HEK293 (cell line): ENCODE measurements around the gene DMD.

ENCODE experiments used
- CTCF ChIA-PET: fragments of 350-600 bp; formaldehyde crosslinking; extraction: SDS; loops from one replicate; lab custom pipeline; 2021; ENCODE audit warnings: antibody characterized with exemption; lab: Yijun Ruan, JAX
- POLR2A ChIA-PET: fragments of 300-600 bp; formaldehyde crosslinking; extraction: SDS; loops from one replicate; lab custom pipeline; 2020; ENCODE audit warnings: antibody characterized with exemption, inconsistent platforms; lab: Yijun Ruan, JAX
- H3K27ac ChIP-seq: fragments of 200-500 bp; sonication (Bioruptor generic); 2 replicates; pipeline ENCODE4 v1.5.1; 2014; ENCODE audit warnings: low read depth, low read length, control low read depth, inconsistent platforms; ENCODE audit errors: extremely low read depth
- H3K36me3 ChIP-seq, 2 experiments: fragments of 200-500 bp in 1 of 2; sonication (Bioruptor generic) in 1 of 2; 1 replicate in 1 of 2; 2 replicates in 1 of 2; pipeline ENCODE4 v1.5.1; 2014 to 2017; ENCODE audit warnings: inconsistent platforms in 2 of 2, low read length in 2 of 2; ENCODE audit not compliant: control insufficient read depth in 2 of 2, insufficient read depth in 1 of 2
- H3K4me1 ChIP-seq: fragments of 200-500 bp; sonication (Bioruptor generic); 2 replicates; pipeline ENCODE4 v1.5.1; 2014; ENCODE audit warnings: mild to moderate bottlenecking, low read length, inconsistent platforms; ENCODE audit not compliant: control insufficient read depth, insufficient read depth
- H3K4me3 ChIP-seq: 2 replicates; pipeline ENCODE4 v1.5.1; 2011; ENCODE audit warnings: low read depth, mild to moderate bottlenecking, control low read depth, low read length, moderate library complexity
- H3K9me3 ChIP-seq: fragments of 200-500 bp; sonication (Bioruptor generic); 2 replicates; pipeline ENCODE4 v1.5.1; 2014; ENCODE audit warnings: low read depth, low read length, inconsistent platforms; ENCODE audit not compliant: control insufficient read depth, insufficient read depth
- BCL11A ChIP-seq: fragments of 450-650 bp; formaldehyde crosslinking; IDR thresholded peaks from 2 replicates; pipeline ENCODE4 v1.5.1; 2016; ENCODE audit warnings: low read depth, missing biosample characterization, missing genetic modification characterization
- BCL11B ChIP-seq: fragments of 450-650 bp; formaldehyde crosslinking; IDR thresholded peaks from 2 replicates; pipeline ENCODE4 v1.5.1; 2016; ENCODE audit warnings: low read depth, missing biosample characterization, missing genetic modification characterization
- KLF10 ChIP-seq: fragments of 450-650 bp; IDR thresholded peaks from 2 replicates; pipeline ENCODE4 v1.5.1; 2018; ENCODE audit warnings: missing biosample characterization, mild to moderate bottlenecking, missing genetic modification characterization
- RBAK ChIP-seq: fragments of 450-650 bp; formaldehyde crosslinking; IDR thresholded peaks from 2 replicates; pipeline ENCODE4 v1.5.1; 2016; ENCODE audit warnings: missing biosample characterization, missing genetic modification characterization
- SCRT2 ChIP-seq: fragments of 450-650 bp; formaldehyde crosslinking; IDR thresholded peaks from 2 replicates; pipeline ENCODE4 v1.5.1; 2016; ENCODE audit warnings: missing biosample characterization, missing genetic modification characterization
- ZBTB17 ChIP-seq: fragments of 450-650 bp; formaldehyde crosslinking; IDR thresholded peaks from 2 replicates; pipeline ENCODE4 v1.5.1; 2016; ENCODE audit warnings: missing biosample characterization, missing genetic modification characterization
- ZNF140 ChIP-seq: fragments of 450-650 bp; formaldehyde crosslinking; IDR thresholded peaks from 2 replicates; pipeline ENCODE4 v1.5.1; 2016; ENCODE audit warnings: missing biosample characterization, missing genetic modification characterization
- ZNF169 ChIP-seq: fragments of 450-650 bp; formaldehyde crosslinking; IDR thresholded peaks from 2 replicates; pipeline ENCODE4 v1.5.1; 2016; ENCODE audit warnings: missing biosample characterization, missing genetic modification characterization
- ZNF239 ChIP-seq: fragments of 450-650 bp; formaldehyde crosslinking; IDR thresholded peaks from 2 replicates; pipeline ENCODE4 v1.5.1; 2016; ENCODE audit warnings: missing biosample characterization, missing genetic modification characterization
- ZNF292 ChIP-seq: fragments of 450-650 bp; formaldehyde crosslinking; IDR thresholded peaks from 2 replicates; pipeline ENCODE4 v1.5.1; 2016; ENCODE audit warnings: low read depth, missing biosample characterization, missing genetic modification characterization, borderline replicate concordance
- ZNF302 ChIP-seq: fragments of 450-650 bp; formaldehyde crosslinking; IDR thresholded peaks from 2 replicates; pipeline ENCODE4 v1.5.1; 2016; ENCODE audit warnings: missing biosample characterization, missing genetic modification characterization, low read depth
- ZNF366 ChIP-seq: fragments of 450-650 bp; formaldehyde crosslinking; conservative IDR thresholded peaks from 2 replicates; pipeline ENCODE4 v1.5.1; 2016; ENCODE audit warnings: missing biosample characterization, missing genetic modification characterization
- ZNF514 ChIP-seq: fragments of 450-650 bp; formaldehyde crosslinking; IDR thresholded peaks from 2 replicates; pipeline ENCODE4 v1.5.1; 2016; ENCODE audit warnings: missing biosample characterization, missing genetic modification characterization
- ZNF544 ChIP-seq: fragments of 450-650 bp; formaldehyde crosslinking; IDR thresholded peaks from 2 replicates; pipeline ENCODE4 v1.5.0; 2017; ENCODE audit warnings: missing biosample characterization, missing genetic modification characterization
- ZNF558 ChIP-seq: fragments of 450-650 bp; formaldehyde crosslinking; IDR thresholded peaks from 2 replicates; pipeline ENCODE4 v1.5.1; 2016; ENCODE audit warnings: missing biosample characterization, missing genetic modification characterization
- ZNF561 ChIP-seq: fragments of 450-650 bp; IDR thresholded peaks from 2 replicates; pipeline ENCODE4 v1.5.1; 2018; ENCODE audit warnings: missing biosample characterization, missing genetic modification characterization, borderline replicate concordance
- ZNF830 ChIP-seq: fragments of 450-650 bp; IDR thresholded peaks from 2 replicates; pipeline ENCODE4 v1.5.0; 2018; ENCODE audit warnings: missing biosample characterization, missing genetic modification characterization, low read depth, mild to moderate bottlenecking, moderate library complexity
- TF ChIP-seq, protein P1 (sequence below): fragments of 450-650 bp; formaldehyde crosslinking; IDR thresholded peaks from 2 replicates; pipeline ENCODE4 v1.5.1; 2016; ENCODE audit warnings: missing biosample characterization, missing genetic modification characterization
- TF ChIP-seq, protein P2 (sequence below): IDR thresholded peaks from 2 replicates; pipeline ENCODE4 v1.6.1; 2011; ENCODE audit warnings: mild to moderate bottlenecking, low read depth, low read length, borderline replicate concordance
- TF ChIP-seq, protein P3 (sequence below): fragments of 450-650 bp; formaldehyde crosslinking; IDR thresholded peaks from 2 replicates; pipeline ENCODE4 v1.5.1; 2017; ENCODE audit warnings: missing biosample characterization, missing genetic modification characterization
- TF ChIP-seq, protein P4 (sequence below): fragments of 450-650 bp; formaldehyde crosslinking; conservative IDR thresholded peaks from 2 replicates; pipeline ENCODE4 v1.5.1; 2016; ENCODE audit warnings: low read depth, missing biosample characterization, missing genetic modification characterization

DMD gene

DNA sequence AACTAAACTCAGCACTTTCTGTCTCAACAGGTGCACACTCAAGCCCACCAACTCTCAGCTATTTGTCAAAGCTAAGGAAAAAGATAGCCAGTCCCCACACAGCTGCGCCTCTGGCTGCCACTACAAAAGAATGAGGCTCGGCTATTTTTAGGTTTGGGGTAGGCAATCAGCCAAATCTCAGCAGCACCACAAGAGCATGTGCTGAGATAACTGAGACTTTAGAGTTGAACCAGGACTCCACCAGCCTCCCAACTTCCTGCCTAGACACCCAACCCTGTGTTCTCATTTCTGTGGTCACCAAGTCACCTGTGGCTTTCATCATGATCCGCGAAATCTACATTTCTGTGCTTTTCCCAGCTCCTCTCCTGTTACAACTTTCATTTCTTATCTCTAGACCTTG is 28.0 kb downstream of the DMD start:
- ChIA-PET POLR2A (no interaction called here), CTCF (no interaction called here)
- Histone ChIP-seq H3K9me3 (no peaks in the 10 kb centered on the region), H3K4me3 (no peak overlapping the region), H3K36me3 (no peaks in the 10 kb centered on the region), H3K27ac (no peak overlapping the region), H3K4me1 (no peaks in the 10 kb centered on the region)
- TF ChIP-seq ZNF558: no peak
- peak; percentile 50 for TF ChIP-seq SCRT2 (tag by site-specific recombination)

DNA sequence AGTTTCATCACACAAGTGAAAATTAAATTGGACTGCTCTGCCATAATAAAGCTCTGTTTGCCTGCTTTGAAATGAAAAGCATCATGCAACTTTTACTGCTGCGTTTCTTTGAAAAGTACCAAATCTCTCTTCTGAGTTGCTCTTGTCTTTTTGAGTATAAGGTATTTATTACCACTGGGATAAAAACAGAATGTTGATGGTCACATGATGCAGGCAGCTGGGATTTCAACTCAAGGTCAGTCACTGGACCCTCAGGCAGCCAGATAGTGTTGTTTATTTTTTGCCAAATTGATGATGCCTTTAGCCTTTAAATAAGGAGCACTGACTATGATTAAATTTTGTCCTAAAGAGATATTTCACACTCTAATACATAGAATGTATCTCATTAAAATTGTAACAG is 32.7 kb downstream of the DMD start:
- no peak overlapping the region for H3K27ac ChIP-seq
- CTCF ChIA-PET: no interaction called here
- TF ChIP-seq ZNF830: no peak
- TF ChIP-seq, all 188 proteins: peak for 0
- POLR2A ChIA-PET: no interaction called here
- no peaks in the 10 kb centered on the region for H3K4me1 ChIP-seq
- no peak overlapping the region for H3K4me3 ChIP-seq
- H3K9me3 ChIP-seq: no peaks in the 10 kb centered on the region
- no peaks in the 10 kb centered on the region for H3K36me3 ChIP-seq

DNA sequence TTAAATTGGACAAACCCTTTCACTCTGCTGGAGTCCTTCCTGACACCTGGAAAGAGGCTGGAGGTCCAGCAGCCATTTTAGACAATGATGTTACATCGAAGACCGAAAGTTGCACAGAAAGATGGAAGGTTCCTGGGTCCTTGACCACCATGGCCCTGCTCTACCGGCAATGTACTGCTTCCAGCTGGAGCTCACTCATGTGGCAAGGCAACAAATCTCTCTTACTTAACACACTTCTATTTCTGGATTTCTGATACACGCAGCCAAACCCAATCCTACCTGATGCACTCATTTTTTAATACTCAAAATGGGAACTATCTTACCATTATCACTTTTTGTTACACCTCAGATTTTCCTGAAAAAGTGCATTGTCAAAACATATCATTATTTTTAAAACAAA is 33.1 kb downstream of the DMD start:
- Histone ChIP-seq H3K9me3 (no peaks in the 10 kb centered on the region), H3K4me3 (no peak overlapping the region), H3K27ac (no peak overlapping the region), H3K4me1 (no peaks in the 10 kb centered on the region), H3K36me3 (no peaks in the 10 kb centered on the region)
- ChIA-PET CTCF (no interaction called here), POLR2A (no interaction called here)
- no peak for TF ChIP-seq ZNF544 (tag by site-specific recombination)
- TF ChIP-seq ZNF366 (tag by site-specific recombination): no peak
- TF ChIP-seq ZNF239: no peak
- no peak for TF ChIP-seq ZBTB17 (tag by site-specific recombination)

DNA sequence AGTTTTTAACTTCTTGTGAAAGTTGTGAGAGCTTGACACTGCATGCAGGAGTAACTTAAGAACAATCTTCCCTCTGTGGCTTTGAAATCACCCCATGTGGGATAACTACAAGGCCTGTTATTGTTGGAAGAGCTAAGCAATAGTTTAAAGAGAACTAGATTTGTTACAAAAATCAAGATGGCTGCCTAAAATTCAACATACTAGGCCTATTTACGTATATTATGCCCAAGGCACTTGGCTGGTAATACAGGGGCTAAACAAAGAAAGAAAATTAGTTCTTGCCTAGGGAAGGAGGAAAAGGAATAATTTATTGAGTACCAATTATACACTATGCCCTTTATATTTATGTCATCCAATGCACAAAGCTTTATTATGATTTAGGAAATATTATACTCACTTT is 36.1 kb downstream of the DMD start:
- H3K9me3 ChIP-seq: no peaks in the 10 kb centered on the region
- CTCF ChIA-PET: no interaction called here
- H3K4me1 ChIP-seq: no peaks in the 10 kb centered on the region
- H3K4me3 ChIP-seq: no peak overlapping the region
- no peaks in the 10 kb centered on the region for H3K36me3 ChIP-seq
- POLR2A ChIA-PET: no interaction called here
- H3K27ac ChIP-seq: no peak overlapping the region
- TF ChIP-seq, protein P1, sequence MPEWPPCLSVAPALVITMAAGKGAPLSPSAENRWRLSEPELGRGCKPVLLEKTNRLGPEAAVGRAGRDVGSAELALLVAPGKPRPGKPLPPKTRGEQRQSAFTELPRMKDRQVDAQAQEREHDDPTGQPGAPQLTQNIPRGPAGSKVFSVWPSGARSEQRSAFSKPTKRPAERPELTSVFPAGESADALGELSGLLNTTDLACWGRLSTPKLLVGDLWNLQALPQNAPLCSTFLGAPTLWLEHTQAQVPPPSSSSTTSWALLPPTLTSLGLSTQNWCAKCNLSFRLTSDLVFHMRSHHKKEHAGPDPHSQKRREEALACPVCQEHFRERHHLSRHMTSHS (tag by site-specific recombination): no peak
- TF ChIP-seq, protein P2, sequence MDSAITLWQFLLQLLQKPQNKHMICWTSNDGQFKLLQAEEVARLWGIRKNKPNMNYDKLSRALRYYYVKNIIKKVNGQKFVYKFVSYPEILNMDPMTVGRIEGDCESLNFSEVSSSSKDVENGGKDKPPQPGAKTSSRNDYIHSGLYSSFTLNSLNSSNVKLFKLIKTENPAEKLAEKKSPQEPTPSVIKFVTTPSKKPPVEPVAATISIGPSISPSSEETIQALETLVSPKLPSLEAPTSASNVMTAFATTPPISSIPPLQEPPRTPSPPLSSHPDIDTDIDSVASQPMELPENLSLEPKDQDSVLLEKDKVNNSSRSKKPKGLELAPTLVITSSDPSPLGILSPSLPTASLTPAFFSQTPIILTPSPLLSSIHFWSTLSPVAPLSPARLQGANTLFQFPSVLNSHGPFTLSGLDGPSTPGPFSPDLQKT: no peak
- TF ChIP-seq, protein P3, sequence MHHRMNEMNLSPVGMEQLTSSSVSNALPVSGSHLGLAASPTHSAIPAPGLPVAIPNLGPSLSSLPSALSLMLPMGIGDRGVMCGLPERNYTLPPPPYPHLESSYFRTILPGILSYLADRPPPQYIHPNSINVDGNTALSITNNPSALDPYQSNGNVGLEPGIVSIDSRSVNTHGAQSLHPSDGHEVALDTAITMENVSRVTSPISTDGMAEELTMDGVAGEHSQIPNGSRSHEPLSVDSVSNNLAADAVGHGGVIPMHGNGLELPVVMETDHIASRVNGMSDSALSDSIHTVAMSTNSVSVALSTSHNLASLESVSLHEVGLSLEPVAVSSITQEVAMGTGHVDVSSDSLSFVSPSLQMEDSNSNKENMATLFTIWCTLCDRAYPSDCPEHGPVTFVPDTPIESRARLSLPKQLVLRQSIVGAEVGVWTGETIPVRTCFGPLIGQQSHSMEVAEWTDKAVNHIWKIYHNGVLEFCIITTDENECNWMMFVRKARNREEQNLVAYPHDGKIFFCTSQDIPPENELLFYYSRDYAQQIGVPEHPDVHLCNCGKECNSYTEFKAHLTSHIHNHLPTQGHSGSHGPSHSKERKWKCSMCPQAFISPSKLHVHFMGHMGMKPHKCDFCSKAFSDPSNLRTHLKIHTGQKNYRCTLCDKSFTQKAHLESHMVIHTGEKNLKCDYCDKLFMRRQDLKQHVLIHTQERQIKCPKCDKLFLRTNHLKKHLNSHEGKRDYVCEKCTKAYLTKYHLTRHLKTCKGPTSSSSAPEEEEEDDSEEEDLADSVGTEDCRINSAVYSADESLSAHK (tag by site-specific recombination): no peak
- TF ChIP-seq RBAK (tag by site-specific recombination): no peak
- no peak for TF ChIP-seq ZNF830
- TF ChIP-seq KLF10: no peak
- TF ChIP-seq ZNF169: no peak
- no peak for TF ChIP-seq ZNF514 (tag by site-specific recombination)
- no peak for TF ChIP-seq ZNF302
- TF ChIP-seq ZNF292: no peak
- TF ChIP-seq, protein P4, sequence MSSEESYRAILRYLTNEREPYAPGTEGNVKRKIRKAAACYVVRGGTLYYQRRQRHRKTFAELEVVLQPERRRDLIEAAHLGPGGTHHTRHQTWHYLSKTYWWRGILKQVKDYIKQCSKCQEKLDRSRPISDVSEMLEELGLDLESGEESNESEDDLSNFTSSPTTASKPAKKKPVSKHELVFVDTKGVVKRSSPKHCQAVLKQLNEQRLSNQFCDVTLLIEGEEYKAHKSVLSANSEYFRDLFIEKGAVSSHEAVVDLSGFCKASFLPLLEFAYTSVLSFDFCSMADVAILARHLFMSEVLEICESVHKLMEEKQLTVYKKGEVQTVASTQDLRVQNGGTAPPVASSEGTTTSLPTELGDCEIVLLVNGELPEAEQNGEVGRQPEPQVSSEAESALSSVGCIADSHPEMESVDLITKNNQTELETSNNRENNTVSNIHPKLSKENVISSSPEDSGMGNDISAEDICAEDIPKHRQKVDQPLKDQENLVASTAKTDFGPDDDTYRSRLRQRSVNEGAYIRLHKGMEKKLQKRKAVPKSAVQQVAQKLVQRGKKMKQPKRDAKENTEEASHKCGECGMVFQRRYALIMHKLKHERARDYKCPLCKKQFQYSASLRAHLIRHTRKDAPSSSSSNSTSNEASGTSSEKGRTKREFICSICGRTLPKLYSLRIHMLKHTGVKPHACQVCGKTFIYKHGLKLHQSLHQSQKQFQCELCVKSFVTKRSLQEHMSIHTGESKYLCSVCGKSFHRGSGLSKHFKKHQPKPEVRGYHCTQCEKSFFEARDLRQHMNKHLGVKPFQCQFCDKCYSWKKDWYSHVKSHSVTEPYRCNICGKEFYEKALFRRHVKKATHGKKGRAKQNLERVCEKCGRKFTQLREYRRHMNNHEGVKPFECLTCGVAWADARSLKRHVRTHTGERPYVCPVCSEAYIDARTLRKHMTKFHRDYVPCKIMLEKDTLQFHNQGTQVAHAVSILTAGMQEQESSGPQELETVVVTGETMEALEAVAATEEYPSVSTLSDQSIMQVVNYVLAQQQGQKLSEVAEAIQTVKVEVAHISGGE (tag by site-specific recombination): no peak
- TF ChIP-seq BCL11A: no peak
- TF ChIP-seq ZNF561: no peak
- TF ChIP-seq BCL11B: no peak
- TF ChIP-seq ZNF140 (tag by site-specific recombination): no peak
